Sigmoid colon (tissue), 7 donors: Measurements from ENCODE around the gene SLC1A5. TPM values are rescaled to one million over a fixed set of nuclear protein-coding genes. Genes with fewer than 3 reads are reported as not detected.

ENCODE experiments used
- DNase-seq: peaks from one replicate; pipeline ENCODE4 v3.0.0-alpha.2; 2019
- H3K27ac ChIP-seq, 4 donors: fragments of 200-600 bp; sonication (generic); one replicate each; pipeline ENCODE4 v1.5.1; 2016 to 2019; ENCODE audit warnings: mild to moderate bottlenecking in 1 of 4
- H3K27me3 ChIP-seq, 3 donors: fragments of 200-600 bp; sonication (generic); one replicate each; pipeline ENCODE4 v1.5.1; 2019; ENCODE audit warnings: mild to moderate bottlenecking in 1 of 3
- H3K36me3 ChIP-seq, 4 donors: fragments of 200-600 bp; sonication (generic); one replicate each; pipeline ENCODE4 v1.5.1; 2016 to 2019
- H3K4me1 ChIP-seq, 4 donors: fragments of 200-600 bp; sonication (generic); one replicate each; pipeline ENCODE4 v1.5.1; 2017 to 2019
- H3K4me3 ChIP-seq, 4 donors: fragments of 200-600 bp; sonication (generic); one replicate each; pipeline ENCODE4 v1.5.1; 2017 to 2019; ENCODE audit warnings: mild to moderate bottlenecking in 2 of 4, moderate library complexity in 1 of 4
- H3K9me3 ChIP-seq, 4 donors: fragments of 200-600 bp in 3 of 4; sonication (generic) in 3 of 4; one replicate each; pipeline versions ENCODE4 v1.5.1 to v1.6.1; 2013 to 2019
- CTCF ChIP-seq, 4 experiments: fragments of 450-650 bp in 3 of 4; fragments of 200-600 bp in 1 of 4; IDR thresholded peaks; one replicate each; pipeline ENCODE4 v1.5.1; 2016 to 2019; ENCODE audit warnings: antibody characterized with exemption in 4 of 4, mild to moderate bottlenecking in 3 of 4, moderate library complexity in 2 of 4
- EP300 ChIP-seq, 4 donors: sonication (generic); formaldehyde crosslinking; IDR thresholded peaks; one replicate each; pipeline ENCODE4 v1.6.1; 2017; ENCODE audit warnings: antibody characterized with exemption in 4 of 4
- POLR2A ChIP-seq, 2 donors: fragments of 450-650 bp; IDR thresholded peaks; one replicate each; pipeline ENCODE4 v1.6.1; 2016; ENCODE audit warnings: antibody characterized with exemption in 2 of 2, mild to moderate bottlenecking in 2 of 2, moderate library complexity in 2 of 2
- POLR2AphosphoS5 ChIP-seq, 4 donors: sonication (generic); formaldehyde crosslinking; IDR thresholded peaks; one replicate each; pipeline ENCODE4 v1.6.1; 2017; ENCODE audit warnings: antibody characterized with exemption in 4 of 4
- WGBS, 2 donors: extraction: QIAGEN DNeasy Blood & Tissue Kit; methylation state at CpG; one replicate each; pipeline ENCODE4 v1.1.7; 2013; 5-methylcytosine and 5-hydroxymethylcytosine counted together
- intact Hi-C: fragments of 100-400 bp; cut with DNase I; formaldehyde crosslinking; loops from one replicate; pipeline ENCODE4 v1.15.1; 2023
- polyA plus RNA-seq, 3 donors: library from polyadenylated mRNA; stranded (reverse); fragments of 200-250 nt; gene quantifications; one replicate each; pipeline ENCODE4 v1.2.3, GENCODE V29; 2013
- total RNA-seq, 4 donors: library from RNA; depleted of rRNA; stranded (reverse); fragments of >200 nt; gene quantifications; one replicate each; pipeline ENCODE4 v1.1.0, GENCODE V29; 2016
- donor health status: healthy with polysubstance abuse.
- donor health status: Bipolar disorder and iron deficiency.
- donor health status: healthy.

Gene SLC1A5
- total and polyA plus RNA-seq, 7 donors = 21.8 to 122 (median 26.2) TPM

- intact Hi-C loops = no loop called here
- Histone ChIP-seq H3K27me3 (no peaks in the 10 kb centered on the region), H3K27ac (peak overlapping the region; percentile 30 to 65 (median 56)), H3K36me3 (peaks cover 0 to 39% (median 17%) of the 10 kb centered on the region in 4 donors), H3K4me1 (peaks cover 0 to 57% (median 55%) of the 10 kb centered on the region in 4 donors), H3K9me3 (no peaks in the 10 kb centered on the region), H3K4me3 (no peak overlapping the region)
- WGBS, 2 donors = 78 to 84% methylated on average over 14 of the region's 14 CpGs
- DNase-seq = peak; percentile 73
- TF ChIP-seq EP300 (IDR thresholded peaks at IDR 0.05) (no peak), POLR2AphosphoS5 (IDR thresholded peaks at IDR 0.05) (peak in 1 of 4 donors; percentile 12)
Measured at GRCh38 chr19:46739290-46739771, 49.1 kb downstream of the SLC1A5 start.

- intact Hi-C loops = no loop called here
- H3K9me3 ChIP-seq = no peaks in the 10 kb centered on the region
- no peaks in the 10 kb centered on the region for H3K27me3 ChIP-seq
- peaks cover 13 to 55% (median 31%) of the 10 kb centered on the region in 4 donors for H3K36me3 ChIP-seq
- TF ChIP-seq POLR2AphosphoS5 (IDR thresholded peaks at IDR 0.05) = no peak
- TF ChIP-seq CTCF (IDR thresholded peaks at IDR 0.05) = no peak
- no peak for TF ChIP-seq POLR2A (IDR thresholded peaks at IDR 0.05)
- no peak for TF ChIP-seq EP300 (IDR thresholded peaks at IDR 0.05)
- H3K4me3 ChIP-seq = no peak overlapping the region
- H3K4me1 ChIP-seq = peaks cover 0 to 41% (median 40%) of the 10 kb centered on the region in 4 donors
- 87 to 89% methylated on average over 19 of the region's 19 CpGs for WGBS, 2 donors
- no peak overlapping the region for H3K27ac ChIP-seq
- DNase-seq = no peak
Measured at GRCh38 chr19:46737761-46738171, 50.6 kb downstream of the SLC1A5 start.

- H3K36me3 ChIP-seq = peaks cover 13 to 60% (median 36%) of the 10 kb centered on the region in 4 donors
- TF ChIP-seq CTCF (IDR thresholded peaks at IDR 0.05) (no peak), POLR2A (IDR thresholded peaks at IDR 0.05) (no peak), POLR2AphosphoS5 (IDR thresholded peaks at IDR 0.05) (no peak), EP300 (IDR thresholded peaks at IDR 0.05) (no peak)
- no peaks in the 10 kb centered on the region for H3K27me3 ChIP-seq
- WGBS, 2 donors = 80 to 85% methylated on average over 7 of the region's 7 CpGs
- intact Hi-C loops = no loop called here
- DNase-seq = no peak
- no peaks in the 10 kb centered on the region for H3K9me3 ChIP-seq
- H3K4me1 ChIP-seq = peaks cover 0 to 37% (median 35%) of the 10 kb centered on the region in 4 donors
- H3K4me3 ChIP-seq = no peak overlapping the region
- no peak overlapping the region for H3K27ac ChIP-seq
Measured at GRCh38 chr19:46737298-46737654, 51.1 kb downstream of the SLC1A5 start.

GRCh38 chr19:46736531-46737297 lies 51.7 kb downstream of the SLC1A5 start:
- 83 to 85% methylated on average over 22 of the region's 22 CpGs for WGBS, 2 donors
- Histone ChIP-seq H3K27ac (peak overlapping the region in 2 of 4 donors; percentile 7 to 22), H3K36me3 (peaks cover 13 to 65% (median 39%) of the 10 kb centered on the region in 4 donors), H3K4me3 (no peak overlapping the region), H3K4me1 (peaks cover 0 to 32% (median 29%) of the 10 kb centered on the region in 4 donors), H3K9me3 (no peaks in the 10 kb centered on the region), H3K27me3 (no peaks in the 10 kb centered on the region)
- no peak for DNase-seq
- TF ChIP-seq EP300 (IDR thresholded peaks at IDR 0.05) (no peak), POLR2A (IDR thresholded peaks at IDR 0.05) (no peak), POLR2AphosphoS5 (IDR thresholded peaks at IDR 0.05) (no peak), CTCF (IDR thresholded peaks at IDR 0.05) (no peak)
- intact Hi-C loops = no loop called here

- intact Hi-C loops = no loop called here
- H3K36me3 ChIP-seq = peaks cover 31 to 93% (median 64%) of the 10 kb centered on the region in 4 donors
- no peak for TF ChIP-seq POLR2AphosphoS5 (IDR thresholded peaks at IDR 0.05)
- no peak for TF ChIP-seq POLR2A (IDR thresholded peaks at IDR 0.05)
- TF ChIP-seq EP300 (IDR thresholded peaks at IDR 0.05) = no peak
- TF ChIP-seq CTCF (IDR thresholded peaks at IDR 0.05) = no peak
- H3K4me3 ChIP-seq = no peak overlapping the region
- peaks cover 0 to 14% (median 7%) of the 10 kb centered on the region in 4 donors for H3K4me1 ChIP-seq
- DNase-seq = no peak
- H3K27me3 ChIP-seq = no peaks in the 10 kb centered on the region
- 85 to 88% methylated on average over 11 of the region's 11 CpGs for WGBS, 2 donors
- no peaks in the 10 kb centered on the region for H3K9me3 ChIP-seq
- peak overlapping the region in 1 of 4 donors; percentile 33 for H3K27ac ChIP-seq
Measured at GRCh38 chr19:46733690-46734292, 54.6 kb downstream of the SLC1A5 start.
